HG03280 (cell line): ENCODE results near the gene PLCB1.

Source experiments
- ATAC-seq: cut with Tn5 transposase; IDR thresholded peaks from one replicate; pipeline ENCODE4 v1.9.1; 2021; ENCODE audit warnings: mild to moderate bottlenecking, moderate library complexity; ENCODE audit not compliant: unreplicated experiment

The PLCB1 gene

GRCh38 chr20:8128291-8129060 lies 3.6 kb upstream of the PLCB1 start:
- ATAC-seq = no peak

- ATAC-seq = no peak
Observed at GRCh38 chr20:8129211-8129976, 2.7 kb upstream of the PLCB1 start.

- no peak for ATAC-seq
Observed at GRCh38 chr20:8130840-8131526, 1.1 kb upstream of the PLCB1 start.

GRCh38 chr20:8132484-8133309 lies 631 bp downstream of the PLCB1 start:
- peak; percentile 8 for ATAC-seq

- no peak for ATAC-seq
Observed at GRCh38 chr20:8133310-8133768, 1.3 kb downstream of the PLCB1 start.

GRCh38 chr20:8133851-8134451 lies 1.9 kb downstream of the PLCB1 start:
- ATAC-seq = no peak

GRCh38 chr20:8139899-8140298 lies 7.8 kb downstream of the PLCB1 start:
- no peak for ATAC-seq

GRCh38 chr20:8143474-8143873 lies 11.4 kb downstream of the PLCB1 start:
- no peak for ATAC-seq

GRCh38 chr20:8144282-8145245 lies 12.5 kb downstream of the PLCB1 start:
- ATAC-seq = no peak

GRCh38 chr20:8145246-8146168 lies 13.4 kb downstream of the PLCB1 start:
- ATAC-seq = no peak

GRCh38 chr20:8147476-8147875 lies 15.4 kb downstream of the PLCB1 start:
- no peak for ATAC-seq

- ATAC-seq = no peak
Observed at GRCh38 chr20:8148501-8148900, 16.4 kb downstream of the PLCB1 start.

GRCh38 chr20:8150591-8150990 lies 18.5 kb downstream of the PLCB1 start:
- ATAC-seq = no peak

- no peak for ATAC-seq
Observed at GRCh38 chr20:8151372-8151771, 19.3 kb downstream of the PLCB1 start.

GRCh38 chr20:8152183-8152582 lies 20.1 kb downstream of the PLCB1 start:
- no peak for ATAC-seq

- ATAC-seq = no peak
Observed at GRCh38 chr20:8152847-8153246, 20.8 kb downstream of the PLCB1 start.

- ATAC-seq = no peak
Observed at GRCh38 chr20:8153281-8153908, 21.3 kb downstream of the PLCB1 start.

GRCh38 chr20:8154638-8155037 lies 22.6 kb downstream of the PLCB1 start:
- no peak for ATAC-seq
